Lung microvascular endothelial cell (primary cell): ENCODE data around the gene NT5DC3. TPM values are rescaled to one million over a fixed set of nuclear protein-coding genes. Genes with fewer than 3 reads are reported as not detected.

ENCODE experiments used
- DNase-seq, 2 donors: peaks; one replicate each; pipeline versions ENCODE4 v3.0.0 to v3.0.0-alpha.2; 2010; ENCODE audit warnings: low read depth in 2 of 2
- total RNA-seq: library from RNA; depleted of rRNA; stranded (reverse); fragments of >200 nt; gene quantifications from 2 replicates; pipeline ENCODE4 v1.2.1, GENCODE V29; 2014

NT5DC3 gene
- total RNA-seq, 1 donor from 2014 or later: 9.5 TPM

DNA sequence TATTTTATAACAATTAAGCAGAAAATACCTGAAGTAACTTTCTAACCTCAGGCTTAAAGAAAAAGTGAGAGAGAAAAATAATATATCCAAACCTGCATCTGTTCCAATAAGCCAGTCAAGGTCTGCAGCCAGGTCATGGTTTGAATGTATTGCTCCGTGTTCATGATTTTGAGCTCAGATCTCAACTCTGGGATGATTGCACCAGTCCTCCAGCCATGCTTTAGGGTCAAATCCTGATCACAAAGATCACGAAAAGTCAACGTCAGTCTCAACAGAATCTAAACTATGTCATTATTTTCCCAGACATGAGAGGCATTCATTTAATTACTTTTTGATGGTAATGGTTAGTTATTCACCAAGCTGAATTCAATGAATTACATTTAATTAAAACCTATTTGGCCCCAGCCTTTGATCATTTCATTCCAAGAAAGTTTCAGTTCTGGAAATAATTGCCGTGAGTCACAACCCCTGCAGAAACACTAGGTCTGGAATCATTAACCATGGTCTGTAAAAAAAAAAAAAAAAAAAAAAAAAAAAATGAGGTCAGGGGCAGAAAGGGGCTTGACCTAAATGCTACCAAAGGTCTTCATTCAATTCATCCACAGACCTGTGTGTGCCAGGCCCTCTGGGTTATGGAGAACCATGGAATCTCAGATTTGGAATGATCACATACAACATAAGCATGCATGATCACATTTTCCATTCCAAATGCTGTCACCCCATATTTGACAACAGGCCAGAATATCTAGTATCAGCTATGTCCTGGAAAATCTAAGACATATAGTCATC is 55.6 kb downstream of the NT5DC3 start:
- peak in 1 of 2 donors; percentile 50 for DNase-seq

DNA sequence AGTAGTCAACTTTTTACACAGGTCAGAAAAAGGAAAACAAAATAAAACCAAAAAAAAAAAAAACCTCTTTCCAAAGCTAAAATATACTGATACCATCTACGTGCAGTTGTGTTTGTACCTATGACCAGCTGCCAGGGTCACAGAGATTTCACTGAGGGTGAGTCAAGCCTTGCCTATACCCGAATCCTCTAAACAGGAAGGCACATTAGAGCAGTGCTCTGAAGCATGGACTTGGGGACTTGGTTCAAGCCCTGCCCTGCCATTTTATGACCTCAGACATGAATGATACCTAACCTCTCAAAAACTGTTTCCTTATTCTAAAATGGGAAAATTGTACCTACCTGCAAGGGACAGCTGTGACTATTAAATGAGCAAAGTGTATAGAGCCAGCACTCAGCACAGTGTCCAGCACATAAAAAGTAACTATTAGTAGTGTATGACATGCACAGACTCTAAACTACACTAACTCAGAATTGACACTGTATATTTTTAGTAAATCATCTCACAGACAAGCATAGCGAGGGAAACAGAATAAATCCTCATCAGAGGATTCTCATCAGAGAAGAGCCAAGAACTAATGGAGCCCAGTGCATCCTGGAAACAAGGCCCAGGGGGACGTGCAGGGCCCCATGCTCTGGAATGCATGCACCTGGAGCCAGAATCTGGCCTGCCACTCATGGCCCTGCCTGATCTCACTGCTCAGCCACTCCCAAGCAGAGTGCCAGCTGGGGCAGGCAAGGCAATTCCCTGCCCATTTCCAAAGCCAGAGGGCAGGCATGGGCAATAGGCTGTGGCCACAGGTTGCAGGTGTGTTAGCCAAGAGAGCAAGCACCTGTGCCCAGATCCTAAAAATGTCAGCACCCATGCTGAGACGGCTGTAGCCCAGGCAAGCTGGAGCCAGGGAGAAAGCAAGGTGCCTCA is 57.0 kb downstream of the NT5DC3 start:
- DNase-seq: no peak

GRCh38 chr12:103782399-103782798 is 58.6 kb downstream of the NT5DC3 start:
- no peak for DNase-seq

GRCh38 chr12:103780992-103781391 is 60.0 kb downstream of the NT5DC3 start:
- DNase-seq: no peak

- peak in 1 of 2 donors; percentile 31 for DNase-seq
Observed at GRCh38 chr12:103780093-103780440, 61.0 kb downstream of the NT5DC3 start.

DNA sequence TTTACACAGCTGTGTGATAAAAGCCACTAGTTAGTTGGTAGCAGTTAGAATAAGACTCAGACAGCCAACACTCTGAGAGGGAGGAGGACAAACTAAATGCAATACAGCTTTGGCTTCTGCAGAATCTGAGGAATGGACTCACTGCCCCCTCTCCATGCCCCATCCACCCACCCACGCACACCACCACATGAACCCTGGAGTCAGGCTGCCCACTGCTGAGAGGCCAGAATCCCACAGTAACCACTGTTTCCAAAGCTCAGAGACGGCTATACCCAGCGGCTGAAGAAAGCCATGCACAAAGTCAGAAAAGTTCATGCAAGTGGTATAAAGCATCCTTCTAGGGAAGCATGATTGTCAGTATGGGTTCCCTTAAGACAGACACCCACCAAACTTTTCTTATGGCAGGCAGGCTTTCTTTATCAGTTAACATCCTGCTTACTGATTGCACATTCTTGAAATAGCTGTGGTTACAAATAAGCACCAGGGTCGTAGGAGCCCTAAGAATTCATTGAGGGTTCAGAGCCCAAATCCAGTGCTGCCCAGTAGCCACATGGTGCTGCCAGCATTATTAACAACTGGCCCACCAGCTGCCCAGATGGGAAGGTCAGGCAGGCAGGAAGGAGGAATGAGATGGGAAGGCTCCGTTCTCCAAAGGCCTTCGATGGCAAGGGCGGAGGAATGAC is 61.5 kb downstream of the NT5DC3 start:
- no peak for DNase-seq

- DNase-seq: no peak
Observed at GRCh38 chr12:103778781-103779180, 62.3 kb downstream of the NT5DC3 start.

GRCh38 chr12:103774977-103775560 is 66.0 kb downstream of the NT5DC3 start:
- DNase-seq: no peak

DNA sequence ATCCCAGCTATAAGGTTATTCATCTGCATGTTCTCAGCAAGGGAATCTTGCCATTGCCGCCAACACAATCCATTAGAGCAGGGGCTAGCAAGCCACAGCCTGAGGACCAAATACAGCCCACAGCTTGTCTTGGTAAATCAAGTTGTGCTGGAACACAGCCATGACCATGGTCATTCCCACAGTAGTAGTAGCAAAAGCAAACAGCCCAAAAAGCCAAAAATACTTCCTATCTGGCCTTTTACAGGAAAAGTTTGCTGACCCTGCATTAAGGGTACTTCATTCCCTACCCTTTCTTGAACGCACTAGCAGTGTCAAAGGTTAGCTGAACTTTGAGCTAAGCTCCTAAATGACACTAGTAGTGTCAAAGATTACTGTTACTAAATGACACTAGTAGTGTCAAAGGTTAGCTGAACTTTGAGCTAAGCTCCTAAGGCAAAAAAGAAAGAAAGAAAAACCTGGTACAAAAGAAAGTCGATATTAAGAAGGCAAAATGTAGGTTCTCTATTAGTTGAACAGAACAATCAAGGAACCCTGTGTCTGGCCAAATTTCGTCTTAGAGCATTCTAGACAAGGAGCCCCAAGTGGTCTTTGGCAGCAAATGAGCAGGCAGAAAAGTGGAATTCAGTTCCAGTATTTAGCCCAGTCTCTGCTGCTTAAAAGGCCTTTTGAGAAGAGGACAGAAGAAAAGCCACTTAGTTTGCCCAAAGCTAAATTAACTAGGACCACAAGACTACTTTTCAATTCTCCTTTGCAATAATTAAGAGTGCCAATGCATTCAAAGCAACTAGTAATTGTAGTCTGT is 67.7 kb downstream of the NT5DC3 start:
- peak in 1 of 2 donors; percentile 28 for DNase-seq

- no peak for DNase-seq
Observed at GRCh38 chr12:103772367-103773108, 68.5 kb downstream of the NT5DC3 start.

DNA sequence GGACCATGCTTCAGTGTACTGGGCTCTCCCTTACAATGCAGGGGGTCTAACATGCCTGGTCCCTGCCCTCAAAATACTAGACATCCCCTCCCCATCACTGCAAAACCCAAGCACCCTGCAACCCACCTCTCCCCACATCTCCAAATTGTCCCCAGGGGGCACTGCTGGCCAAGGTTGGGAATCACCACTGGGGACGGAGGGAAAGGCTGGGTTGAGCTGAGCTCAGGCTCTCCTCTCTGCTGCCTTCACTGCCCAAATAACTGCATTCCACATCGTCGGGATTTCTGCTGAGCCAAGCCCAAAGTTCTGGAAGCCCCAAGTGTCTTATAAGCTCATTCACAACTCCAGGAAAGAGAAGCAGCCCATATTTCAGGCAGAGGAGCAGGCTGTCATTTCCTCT is 69.6 kb downstream of the NT5DC3 start:
- peak; percentile 59 to 66 for DNase-seq

- DNase-seq: no peak
Observed at GRCh38 chr12:103769240-103769945, 71.6 kb downstream of the NT5DC3 start.

GRCh38 chr12:103768467-103769123 is 72.4 kb downstream of the NT5DC3 start:
- DNase-seq: no peak

GRCh38 chr12:103766028-103766427 is 75.0 kb downstream of the NT5DC3 start:
- no peak for DNase-seq

DNA sequence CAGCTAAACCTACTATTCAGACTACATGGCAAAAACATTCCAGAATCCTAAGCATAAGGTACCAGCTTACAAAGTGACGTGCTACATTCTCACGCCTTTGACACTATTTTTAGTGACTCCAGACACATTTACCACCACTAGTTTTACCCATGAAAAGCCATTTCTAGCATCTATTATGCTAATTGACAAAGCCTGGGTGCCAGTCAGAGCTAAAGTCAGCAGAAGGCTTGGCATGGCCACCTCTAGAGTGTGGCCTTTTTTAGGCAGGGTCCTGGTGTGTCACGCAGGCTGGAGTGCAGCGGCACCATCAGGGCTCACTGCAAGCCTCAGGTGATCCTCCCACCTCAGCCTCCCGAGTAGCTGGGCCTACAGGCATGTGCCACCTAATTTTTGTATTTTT is 75.7 kb downstream of the NT5DC3 start:
- DNase-seq: no peak

DNA sequence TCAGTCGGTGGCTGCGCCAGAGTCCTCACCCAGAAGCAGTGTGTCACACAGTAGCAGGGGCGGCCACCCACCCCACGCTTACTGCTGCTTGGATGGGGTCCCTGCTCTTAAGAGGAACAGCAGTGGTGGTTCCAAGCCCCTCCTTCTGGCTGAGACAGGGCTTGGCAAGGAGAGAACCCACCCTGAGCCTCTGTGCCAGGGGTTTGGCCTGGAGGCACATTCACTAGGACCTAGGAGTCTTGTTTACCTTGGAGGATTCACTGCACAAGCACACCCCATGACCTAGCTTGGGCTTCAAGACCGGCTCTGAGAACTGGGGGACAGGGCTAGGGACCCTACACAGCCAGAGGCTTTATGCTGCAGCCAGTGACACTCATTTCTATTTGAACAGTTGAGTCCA is 78.6 kb downstream of the NT5DC3 start:
- no peak for DNase-seq

DNA sequence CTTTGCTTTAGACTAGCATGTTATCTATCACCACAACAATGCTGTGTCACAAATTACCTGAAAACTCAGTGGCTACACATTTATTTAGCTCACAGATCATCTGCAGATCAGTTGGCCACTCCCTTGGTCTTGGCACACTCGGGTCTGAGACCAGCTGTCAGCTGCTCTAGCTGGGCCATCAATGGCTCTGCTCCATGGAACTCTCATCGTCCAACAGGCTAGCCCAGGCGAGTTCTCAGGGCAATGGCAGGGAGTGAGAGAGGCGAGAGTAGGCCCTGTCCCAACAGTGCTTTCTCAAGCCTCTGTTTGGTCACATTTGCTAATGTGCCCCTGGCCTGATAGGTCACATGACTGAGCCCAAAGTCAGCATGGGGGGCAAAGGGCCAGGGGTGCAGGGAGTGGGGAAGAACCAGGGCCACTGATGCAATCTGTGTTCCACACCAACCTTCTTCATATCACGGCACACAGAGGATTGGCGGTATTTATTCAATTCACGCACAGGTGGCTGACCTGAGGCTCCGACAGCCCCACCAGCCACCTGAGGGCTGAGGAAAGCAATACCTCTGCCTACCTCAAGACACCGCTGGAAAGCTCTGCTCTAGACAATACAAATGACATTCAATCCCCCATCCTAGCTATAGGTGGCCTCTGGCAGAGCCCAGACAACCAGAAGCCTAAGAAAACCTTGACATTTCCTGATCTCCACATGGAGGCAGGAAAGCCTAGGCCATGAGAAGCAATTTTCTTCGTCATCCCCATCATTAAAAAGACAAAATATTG is 82.5 kb downstream of the NT5DC3 start:
- no peak for DNase-seq

GRCh38 chr12:103757248-103757647 is 83.8 kb downstream of the NT5DC3 start:
- DNase-seq: no peak
